ENCODE data around the gene TEX48. TPM values are rescaled to one million over a fixed set of nuclear protein-coding genes. Genes with fewer than 3 reads are reported as not detected.
A peak's percentile ranks its signal among the peaks of the same experiment; 100 is the strongest.

TEX48 gene, protein sequence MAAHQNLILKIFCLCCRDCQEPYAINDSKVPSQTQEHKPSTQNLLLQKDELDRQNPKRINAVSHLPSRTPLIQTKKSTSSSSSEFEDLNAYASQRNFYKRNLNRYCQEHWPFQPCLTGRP
- total RNA-seq (2014; rRNA removed; shearing (Covaris generic); ENCODE audit: low replicate concordance): not detected in 2 replicates

DNA sequence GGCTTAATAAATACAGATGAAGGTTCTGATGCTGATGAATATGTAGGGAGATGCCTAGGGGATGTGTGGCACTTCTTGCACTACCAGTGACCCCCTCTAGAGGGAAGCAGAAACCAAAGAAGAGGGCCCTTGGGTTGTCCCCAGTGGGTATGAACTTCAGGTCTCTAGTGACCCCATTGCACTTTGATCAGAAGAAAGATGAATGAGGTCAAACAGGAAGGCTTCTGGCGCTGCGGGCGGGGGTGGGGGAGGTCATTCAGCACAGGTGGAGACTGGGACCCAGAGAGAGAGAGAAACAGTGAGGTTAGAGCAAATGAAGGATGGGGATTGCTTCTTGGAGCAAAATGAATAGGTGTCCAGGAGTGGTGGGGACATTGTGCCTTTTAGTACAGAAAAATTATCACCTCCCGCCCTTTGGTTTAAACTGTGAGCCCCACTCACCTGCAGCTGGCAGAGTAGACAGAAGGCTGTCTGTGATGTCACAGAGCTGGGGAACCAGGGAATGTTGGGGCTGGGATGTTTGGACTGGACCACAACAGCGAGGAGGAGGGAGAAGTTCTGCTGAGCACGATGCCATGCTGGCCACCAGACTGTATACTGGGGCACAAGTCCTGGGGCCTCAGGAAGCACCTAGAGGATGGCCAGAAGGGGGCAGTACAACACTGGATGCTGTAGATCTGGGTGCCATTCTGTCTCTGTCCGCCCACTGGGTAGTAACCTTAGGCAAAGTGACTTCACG, at the start of gene TEX48:
TEX48 (minus strand) TSS at position 599 of the 739 bp plus-strand sequence. CDS start 10,469 bp downstream, outside the sequence.
- in situ Hi-C loops (cut with HindIII; ENCODE audit: low pct_unique_long_range_greater_than_20kb, low sequenced_read_pairs): no loop called here
- peak; percentile 52 for DNase-seq (ENCODE audit: low read depth)

DNA sequence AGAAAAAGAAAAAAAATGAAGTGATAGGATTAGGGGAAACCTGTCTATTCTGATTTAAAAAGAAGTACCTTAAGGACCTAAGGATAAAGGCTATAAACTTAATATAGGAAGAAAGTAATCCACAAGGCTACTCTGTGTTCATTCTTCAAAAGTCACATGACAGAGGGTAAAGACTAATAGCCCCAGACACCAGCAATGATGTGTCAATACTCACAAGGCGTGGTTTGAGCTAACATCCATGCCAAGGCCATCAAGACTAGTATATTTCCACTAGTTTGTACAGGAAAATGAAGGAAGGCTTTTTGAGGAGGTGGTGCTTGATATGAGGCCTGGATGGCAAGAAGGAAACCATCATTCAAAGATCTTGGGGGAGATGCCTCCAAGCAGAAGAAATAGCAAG, 49.7 kb upstream of the TEX48 start:
- in situ Hi-C loops (cut with HindIII; ENCODE audit: low pct_unique_long_range_greater_than_20kb, low sequenced_read_pairs): no loop called here
- DNase-seq (ENCODE audit: low read depth): no peak

DNA sequence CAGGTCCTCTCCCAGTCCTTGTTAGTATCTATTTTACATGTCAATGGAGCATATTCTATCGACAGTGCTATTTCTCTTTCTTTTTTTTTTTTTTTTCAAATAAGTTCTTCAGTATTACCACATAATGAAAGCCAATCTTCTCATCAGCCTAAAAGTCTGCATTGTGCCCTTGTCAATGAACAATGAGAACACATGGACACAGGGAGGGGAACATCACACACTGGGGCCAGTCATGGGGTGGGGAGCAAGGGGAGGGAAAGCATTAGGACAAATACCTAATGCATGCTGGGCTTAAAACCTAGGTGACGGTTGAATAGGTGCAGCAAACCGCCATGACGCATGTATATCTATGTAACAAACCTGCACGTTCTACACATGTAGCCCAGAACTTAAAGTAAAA, 47.7 kb upstream of the TEX48 start:
- DNase-seq (ENCODE audit: low read depth): no peak
- in situ Hi-C loops (cut with HindIII; ENCODE audit: low pct_unique_long_range_greater_than_20kb, low sequenced_read_pairs): no loop called here

DNA sequence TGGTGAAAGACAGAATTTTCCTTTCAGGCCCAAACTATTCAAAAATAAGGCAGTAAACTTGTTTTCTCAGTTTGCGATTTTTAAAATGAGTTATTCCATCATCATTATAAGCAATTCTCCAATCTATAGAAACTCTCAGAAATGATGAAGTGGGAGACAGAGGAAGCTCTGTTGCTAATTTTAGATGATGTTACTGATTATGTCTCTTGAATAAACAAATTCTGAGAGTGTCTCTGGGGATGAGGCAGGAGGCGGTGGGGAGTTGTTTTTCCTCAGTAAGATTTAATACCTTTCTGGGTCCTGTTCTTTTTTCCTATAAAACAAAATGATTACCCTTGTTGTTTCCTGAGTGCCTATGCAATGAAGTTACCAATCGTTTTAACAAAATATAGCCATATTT, 43.9 kb upstream of the TEX48 start:
- in situ Hi-C loops (cut with HindIII; ENCODE audit: low pct_unique_long_range_greater_than_20kb, low sequenced_read_pairs): no loop called here
- DNase-seq (ENCODE audit: low read depth): no peak

DNA sequence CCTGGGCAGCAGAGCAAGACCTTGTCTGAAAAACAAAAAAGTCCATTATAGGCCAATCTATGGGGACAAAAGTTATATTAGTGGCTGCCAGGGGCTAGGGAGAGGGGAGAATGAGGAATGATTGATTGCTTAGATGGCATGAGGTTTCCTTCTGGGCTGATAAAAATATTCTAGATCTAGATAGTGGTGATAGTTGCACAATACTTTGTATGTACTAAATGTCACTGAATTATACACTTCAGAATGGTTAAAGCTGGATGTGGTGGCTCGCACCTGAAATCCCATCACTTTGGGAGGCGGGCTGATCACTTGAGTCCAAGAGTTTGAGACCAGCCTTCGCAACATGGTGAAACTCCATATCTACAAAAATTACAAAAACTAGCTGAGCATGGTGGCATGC, 42.8 kb upstream of the TEX48 start:
- in situ Hi-C loops (cut with HindIII; ENCODE audit: low pct_unique_long_range_greater_than_20kb, low sequenced_read_pairs): no loop called here
- DNase-seq (ENCODE audit: low read depth): no peak

DNA sequence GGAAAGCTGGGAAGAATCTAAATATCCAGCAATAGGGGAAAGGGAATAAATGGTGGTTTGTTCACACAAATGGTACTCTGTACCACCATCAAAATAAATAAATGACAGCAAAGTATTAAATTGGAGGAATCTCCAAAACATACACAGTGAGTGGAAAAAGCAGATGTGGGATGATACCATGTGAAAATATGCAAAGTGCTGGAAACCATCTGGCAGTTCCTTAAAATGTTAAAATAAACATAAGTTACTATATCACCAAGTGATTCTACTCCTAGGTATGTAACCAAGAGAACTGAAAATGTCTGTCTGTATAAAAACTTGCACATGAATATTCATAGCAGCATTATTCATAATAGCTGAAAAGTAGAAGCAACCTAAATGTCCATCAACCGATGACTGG, 41.9 kb upstream of the TEX48 start:
- in situ Hi-C loops (cut with HindIII; ENCODE audit: low pct_unique_long_range_greater_than_20kb, low sequenced_read_pairs): no loop called here
- no peak for DNase-seq (ENCODE audit: low read depth)

DNA sequence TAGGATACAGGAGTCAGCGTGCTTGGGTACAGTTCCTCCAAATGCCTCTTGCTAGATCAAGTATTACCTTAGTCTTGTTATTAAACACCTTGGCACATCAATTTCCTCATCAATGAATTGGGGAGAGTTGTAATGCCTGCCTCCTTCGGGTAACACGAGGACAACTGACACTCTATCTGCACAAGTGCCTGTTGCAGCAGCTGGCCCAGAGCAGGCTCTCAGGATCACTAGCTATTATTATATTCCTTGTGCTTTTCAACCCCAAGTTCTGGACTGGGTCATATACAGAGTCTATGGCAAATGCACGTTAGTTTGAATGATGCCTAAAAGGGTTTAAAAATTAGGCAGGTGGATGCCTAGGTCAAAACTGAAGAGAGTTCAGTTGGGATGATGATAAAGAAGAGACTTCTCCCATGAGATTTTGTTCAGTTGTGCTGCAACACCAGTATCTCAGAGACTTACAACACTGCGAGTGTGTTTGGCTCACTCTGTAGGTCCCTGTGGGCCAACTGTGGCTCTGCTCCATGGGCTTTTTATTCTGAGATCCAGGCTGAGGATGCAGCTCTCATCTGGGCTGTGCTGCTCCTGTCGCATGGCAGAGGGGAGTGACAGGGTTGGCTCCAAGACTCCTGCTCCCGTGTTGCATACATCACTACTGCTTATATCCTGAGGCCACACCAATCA, 41.1 kb upstream of the TEX48 start:
- in situ Hi-C loops (cut with HindIII; ENCODE audit: low pct_unique_long_range_greater_than_20kb, low sequenced_read_pairs): no loop called here
- DNase-seq (ENCODE audit: low read depth): no peak

DNA sequence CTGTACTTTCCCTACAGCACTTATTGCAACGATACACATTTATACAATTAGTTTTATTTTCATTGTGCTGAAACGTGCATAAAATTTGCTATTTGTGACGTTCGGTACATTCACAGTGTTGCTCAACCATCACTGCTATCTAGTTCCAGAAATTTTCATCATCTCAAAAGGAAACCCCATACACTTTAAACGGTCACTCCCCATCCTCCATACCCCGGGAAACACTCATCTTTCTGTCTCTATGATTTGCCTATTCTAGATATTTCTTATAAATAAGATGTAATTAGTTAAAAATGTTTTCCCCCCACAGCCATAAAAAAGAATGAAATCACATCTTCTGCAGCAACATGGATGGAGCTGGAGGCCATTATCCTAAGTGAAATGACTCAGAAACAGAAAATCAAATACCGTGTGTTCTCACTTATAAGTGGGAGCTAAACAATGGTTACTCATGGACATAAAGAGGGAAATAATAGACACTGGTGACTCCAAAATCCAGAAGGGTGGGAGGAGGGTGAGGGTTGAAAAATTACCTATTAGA, 40.2 kb upstream of the TEX48 start:
- in situ Hi-C loops (cut with HindIII; ENCODE audit: low pct_unique_long_range_greater_than_20kb, low sequenced_read_pairs): no loop called here
- no peak for DNase-seq (ENCODE audit: low read depth)

DNA sequence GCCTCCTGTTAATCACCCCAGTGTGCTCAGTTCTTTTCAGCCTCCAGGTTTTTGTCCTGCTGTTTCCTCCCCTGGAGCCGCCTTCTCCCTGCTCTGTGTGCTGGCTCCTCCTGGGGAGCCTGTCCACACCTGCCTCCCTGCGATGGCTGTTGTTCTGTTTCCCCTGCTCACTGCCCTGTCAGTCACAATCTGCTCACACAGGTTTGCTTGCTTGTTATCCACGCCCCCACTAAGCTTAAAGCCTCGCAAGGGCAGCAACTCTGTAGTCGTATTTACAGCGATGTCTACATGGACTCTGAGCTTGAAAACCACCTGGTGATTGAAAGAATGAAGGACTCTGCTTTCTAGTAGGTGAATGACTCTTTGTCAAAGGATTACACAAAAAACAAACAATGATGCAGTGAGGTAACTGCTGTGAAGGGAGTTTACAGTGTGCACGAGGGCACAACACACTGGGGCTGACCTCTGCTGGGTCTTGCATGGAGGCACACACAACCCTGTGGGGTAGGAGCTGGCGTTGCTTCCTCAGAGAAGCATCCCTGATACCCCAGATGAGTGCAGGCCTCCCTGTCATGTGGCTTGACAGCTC, 39.6 kb upstream of the TEX48 start:
- in situ Hi-C loops (cut with HindIII; ENCODE audit: low pct_unique_long_range_greater_than_20kb, low sequenced_read_pairs): no loop called here

DNA sequence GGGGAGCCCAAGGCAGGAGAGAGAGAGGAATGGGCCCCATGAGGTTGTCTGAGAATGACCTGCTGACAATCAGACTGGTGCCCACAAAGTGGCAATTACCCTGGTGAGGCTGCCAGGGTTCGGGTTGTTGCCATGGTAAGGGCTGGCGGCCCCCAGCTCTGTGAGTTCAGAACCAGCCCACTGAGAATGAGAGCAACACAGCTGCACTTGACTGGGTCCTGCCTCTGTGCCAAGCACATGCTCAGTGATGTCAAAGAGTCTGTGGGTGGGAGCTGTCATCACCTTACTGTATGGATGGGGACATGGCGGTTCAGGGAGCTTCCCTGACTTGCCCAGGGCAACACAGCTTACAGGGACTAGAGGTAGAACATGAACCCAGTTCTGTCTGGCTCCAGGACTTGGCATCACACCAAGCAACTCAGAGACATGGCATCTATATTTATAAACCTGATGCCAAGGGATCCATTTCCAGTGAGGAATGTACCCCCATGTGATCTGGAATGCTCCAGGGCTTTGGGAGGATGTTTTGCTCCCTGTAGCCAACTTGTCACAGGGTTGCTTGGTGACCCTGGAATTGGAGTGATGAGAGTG, 38.2 kb upstream of the TEX48 start:
- in situ Hi-C loops (cut with HindIII; ENCODE audit: low pct_unique_long_range_greater_than_20kb, low sequenced_read_pairs): no loop called here
- no peak for DNase-seq (ENCODE audit: low read depth)

More for the DNA sequence above, 39.6 kb upstream of the TEX48 start:
- DNase-seq (ENCODE audit: low read depth): peak; percentile 72

DNA sequence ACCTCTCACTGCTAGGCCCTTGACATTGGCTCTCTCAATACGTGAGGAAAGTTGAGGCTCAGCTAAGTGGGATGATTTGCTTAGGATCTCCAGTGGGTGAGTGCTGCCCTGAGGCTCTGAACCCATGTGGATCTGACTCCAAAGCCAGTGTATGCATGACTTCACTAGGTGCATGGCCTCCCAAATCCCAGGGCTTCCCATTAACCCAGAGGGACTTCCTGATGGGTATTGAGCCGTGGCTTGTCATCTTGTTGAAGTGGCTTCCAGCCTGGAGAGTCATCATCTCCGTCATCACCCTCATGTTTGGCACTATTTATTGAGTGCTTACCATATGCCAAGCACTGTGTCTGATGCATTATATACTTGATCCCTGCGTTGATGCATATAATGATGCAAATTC, 37.3 kb upstream of the TEX48 start:
- DNase-seq (ENCODE audit: low read depth): no peak
- in situ Hi-C loops (cut with HindIII; ENCODE audit: low pct_unique_long_range_greater_than_20kb, low sequenced_read_pairs): no loop called here

DNA sequence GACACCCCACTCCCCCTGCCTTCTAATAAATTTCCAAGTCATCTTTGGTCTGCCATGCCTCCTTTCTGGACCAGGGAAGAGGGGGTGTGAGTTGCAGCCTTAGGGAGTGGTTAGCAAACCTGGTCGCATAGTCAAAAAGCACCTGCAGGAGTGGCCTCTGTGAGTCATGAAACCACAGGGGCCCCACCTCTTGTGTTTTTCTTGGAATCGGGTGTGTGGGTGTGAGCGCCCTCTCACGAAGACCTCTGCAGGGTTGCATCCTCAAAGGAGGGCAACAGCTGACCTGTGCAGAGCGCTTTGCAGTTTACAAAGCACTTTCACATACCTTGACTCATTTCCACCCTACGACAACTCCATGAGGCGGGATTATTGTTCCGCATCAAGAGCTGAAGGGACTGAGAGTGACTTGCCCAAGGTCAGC, 36.8 kb upstream of the TEX48 start:
- in situ Hi-C loops (cut with HindIII; ENCODE audit: low pct_unique_long_range_greater_than_20kb, low sequenced_read_pairs): no loop called here
- DNase-seq (ENCODE audit: low read depth): peak; percentile 97

DNA sequence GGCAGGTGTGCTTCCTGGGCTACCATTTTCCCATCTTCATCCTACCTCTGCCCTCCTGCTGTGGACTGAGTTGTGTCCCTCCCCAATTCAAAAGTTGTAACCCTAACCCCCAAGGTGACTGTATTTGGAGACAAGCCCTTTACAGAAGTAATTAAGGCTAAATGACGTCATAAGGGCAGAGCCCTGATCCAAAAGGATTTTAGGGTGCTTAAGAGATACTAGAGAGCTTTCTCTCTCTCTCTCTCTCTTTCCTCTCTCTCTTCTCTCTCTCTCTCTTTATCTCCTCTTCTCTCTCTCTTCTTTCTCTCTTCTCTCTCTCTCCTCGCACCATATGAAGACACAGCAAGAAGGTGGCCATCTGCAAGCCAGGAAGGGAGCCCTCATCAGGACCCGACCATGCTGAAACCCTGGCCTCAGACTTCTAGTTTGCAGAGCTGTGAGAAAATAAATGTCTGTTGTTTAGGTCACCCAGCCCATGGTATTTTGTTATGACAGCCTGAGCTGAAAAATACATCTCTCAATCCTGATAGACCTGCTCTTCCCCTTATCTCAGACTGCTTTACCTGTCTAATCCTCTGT, 36.0 kb upstream of the TEX48 start:
- in situ Hi-C loops (cut with HindIII; ENCODE audit: low pct_unique_long_range_greater_than_20kb, low sequenced_read_pairs): no loop called here
- DNase-seq (ENCODE audit: low read depth): no peak

DNA sequence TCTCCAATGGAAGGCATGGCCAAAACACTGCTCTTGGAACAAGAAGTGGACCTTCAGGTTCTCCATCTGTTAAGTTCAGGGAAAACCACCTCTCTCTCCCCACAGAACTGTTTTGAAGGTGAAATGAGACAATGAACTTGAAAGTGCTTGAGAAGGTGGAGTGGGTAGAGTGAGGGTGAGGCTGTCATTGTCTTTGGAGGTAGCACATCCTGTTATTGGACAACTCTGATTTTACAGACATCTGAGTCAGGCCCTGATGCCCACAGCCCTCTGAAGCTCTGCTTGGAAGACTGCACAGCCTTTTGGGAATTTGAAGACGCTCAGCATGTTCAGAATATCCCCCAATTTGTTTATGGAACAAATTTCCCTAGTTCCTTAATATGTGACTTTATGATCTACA, 27.6 kb upstream of the TEX48 start:
- no peak for DNase-seq (ENCODE audit: low read depth)
- in situ Hi-C loops (cut with HindIII; ENCODE audit: low pct_unique_long_range_greater_than_20kb, low sequenced_read_pairs): no loop called here

DNA sequence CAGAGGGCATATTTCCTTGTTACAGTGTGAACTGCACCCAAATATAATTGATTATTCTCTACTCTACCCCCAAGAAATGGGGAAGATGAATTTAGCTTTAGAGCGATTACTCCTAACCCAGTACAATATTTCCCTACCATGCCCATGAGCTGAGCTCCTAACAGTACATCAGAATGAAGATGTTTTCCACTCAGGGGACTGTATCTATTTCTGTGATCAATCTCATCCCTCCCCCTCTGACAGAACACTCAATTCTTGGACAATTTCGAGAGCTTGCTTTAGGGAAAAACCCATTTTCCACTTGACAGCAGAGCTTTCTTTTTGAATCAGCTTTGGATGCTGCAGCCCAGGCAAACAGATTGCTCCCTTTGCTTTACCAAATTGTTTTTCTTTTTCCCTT, 24.7 kb upstream of the TEX48 start:
- in situ Hi-C loops (cut with HindIII; ENCODE audit: low pct_unique_long_range_greater_than_20kb, low sequenced_read_pairs): no loop called here

DNA sequence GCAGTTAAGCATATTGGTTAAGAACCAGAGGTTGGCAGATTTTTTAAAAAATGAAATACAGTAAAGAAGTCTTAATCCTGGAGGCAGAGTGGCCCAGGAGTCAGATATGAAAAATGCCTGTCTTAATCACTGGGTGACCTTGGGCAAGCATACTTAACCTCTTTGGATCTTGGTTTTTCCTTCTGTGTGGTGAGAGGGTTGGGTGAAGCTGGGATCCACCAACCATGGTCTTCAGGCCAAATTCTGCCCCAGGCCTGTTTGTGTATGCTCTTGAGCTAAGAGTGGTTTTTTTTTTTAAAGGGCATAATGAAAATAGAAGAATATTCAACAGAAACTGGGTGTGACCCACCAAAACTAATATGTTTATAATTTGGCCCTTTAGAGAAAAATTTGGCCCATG, 20.0 kb upstream of the TEX48 start:
- DNase-seq (ENCODE audit: low read depth): no peak
- in situ Hi-C loops (cut with HindIII; ENCODE audit: low pct_unique_long_range_greater_than_20kb, low sequenced_read_pairs): no loop called here

More for the DNA sequence above, 24.7 kb upstream of the TEX48 start:
- DNase-seq (ENCODE audit: low read depth): no peak

DNA sequence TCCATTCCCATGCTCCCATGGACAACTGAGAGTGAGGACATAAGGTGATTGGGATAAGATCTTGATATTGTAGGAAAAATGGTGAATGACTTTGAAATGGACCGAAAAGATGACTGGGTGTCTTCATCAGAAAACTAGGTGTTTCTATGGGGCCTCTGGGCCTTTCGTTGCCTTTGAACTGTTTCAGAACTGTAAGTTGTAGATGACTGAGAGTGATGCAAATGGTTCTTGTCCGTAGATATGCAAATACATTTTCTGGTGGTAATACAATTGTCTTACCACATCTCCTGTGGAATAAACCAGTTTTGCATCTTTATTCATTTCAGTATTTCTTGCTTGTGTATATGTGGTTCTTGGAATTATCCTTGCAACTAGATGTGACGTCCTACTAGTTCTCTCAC, 16.0 kb upstream of the TEX48 start:
- DNase-seq (ENCODE audit: low read depth): no peak
- in situ Hi-C loops (cut with HindIII; ENCODE audit: low pct_unique_long_range_greater_than_20kb, low sequenced_read_pairs): no loop called here

DNA sequence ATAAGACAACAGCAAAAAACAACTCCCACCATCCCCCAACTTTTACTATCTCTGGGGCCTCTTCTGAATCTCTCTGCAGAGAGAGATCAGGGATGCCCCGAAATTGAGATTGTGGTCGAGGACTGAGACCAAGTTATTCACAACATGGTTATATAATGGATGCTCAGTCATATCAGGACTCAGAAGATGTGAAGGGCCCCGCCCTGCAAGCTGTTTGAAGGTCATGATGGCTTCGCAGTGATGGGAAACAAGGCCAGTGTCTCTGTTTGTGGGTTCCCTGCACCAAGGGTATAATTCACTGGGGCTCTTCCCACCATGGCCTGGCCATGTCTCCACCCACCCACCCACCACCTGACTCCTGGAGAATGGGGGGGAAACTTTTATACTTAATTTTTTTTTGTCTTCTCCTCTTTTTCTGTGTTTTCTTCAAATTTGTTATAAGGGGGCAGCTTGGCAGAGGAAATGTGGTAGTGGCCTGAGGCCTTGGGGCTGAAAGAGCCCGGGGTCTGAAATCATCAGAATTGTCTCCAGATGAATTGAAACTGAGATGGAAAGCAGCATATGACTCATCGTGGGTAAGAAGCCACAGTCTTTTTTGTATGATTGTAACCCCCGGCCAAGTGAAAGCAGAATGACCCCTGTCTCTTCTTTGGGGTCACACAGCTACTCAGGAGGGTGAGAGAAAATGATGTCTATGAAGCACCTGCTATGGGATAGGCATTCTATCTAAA, 15.0 kb upstream of the TEX48 start:
- in situ Hi-C loops (cut with HindIII; ENCODE audit: low pct_unique_long_range_greater_than_20kb, low sequenced_read_pairs): no loop called here

More for the DNA sequence above, 15.0 kb upstream of the TEX48 start:
- no peak for DNase-seq (ENCODE audit: low read depth)
